Fibroblast of peridontal ligament (primary cell): Measurements from ENCODE around the gene DNAJC3.
"Not testable (repeated sequence)": the region's sequence is repeated elsewhere in the genome, so short reads cannot be mapped to it uniquely, and the experiment has no call there.

Experiments
- DNase-seq: peaks from one replicate; pipeline ENCODE4 v3.0.0-alpha.2; 2010; ENCODE audit errors: extremely low read depth

DNAJC3 gene

DNA sequence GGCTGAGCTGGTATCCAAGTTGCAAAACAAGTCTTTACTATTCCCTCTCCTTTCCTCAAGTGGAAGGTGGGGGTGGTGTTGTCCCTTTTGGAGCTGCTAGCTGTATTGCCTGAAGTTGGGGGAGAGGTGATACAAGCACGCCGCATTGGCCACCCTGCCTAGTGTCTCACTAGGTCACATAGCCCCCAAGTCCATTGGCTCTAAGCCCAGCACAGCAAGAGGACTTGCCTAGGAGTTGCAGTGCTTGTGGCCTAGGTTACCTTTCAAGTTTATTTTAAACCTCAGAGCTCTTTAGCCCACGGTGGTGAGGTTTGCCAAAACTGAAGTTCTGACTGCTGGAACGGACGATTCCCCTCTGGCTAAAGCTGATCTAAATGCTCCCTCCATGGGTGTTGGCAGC, 5.3 kb upstream of the DNAJC3 start:
- no peak for DNase-seq

DNA sequence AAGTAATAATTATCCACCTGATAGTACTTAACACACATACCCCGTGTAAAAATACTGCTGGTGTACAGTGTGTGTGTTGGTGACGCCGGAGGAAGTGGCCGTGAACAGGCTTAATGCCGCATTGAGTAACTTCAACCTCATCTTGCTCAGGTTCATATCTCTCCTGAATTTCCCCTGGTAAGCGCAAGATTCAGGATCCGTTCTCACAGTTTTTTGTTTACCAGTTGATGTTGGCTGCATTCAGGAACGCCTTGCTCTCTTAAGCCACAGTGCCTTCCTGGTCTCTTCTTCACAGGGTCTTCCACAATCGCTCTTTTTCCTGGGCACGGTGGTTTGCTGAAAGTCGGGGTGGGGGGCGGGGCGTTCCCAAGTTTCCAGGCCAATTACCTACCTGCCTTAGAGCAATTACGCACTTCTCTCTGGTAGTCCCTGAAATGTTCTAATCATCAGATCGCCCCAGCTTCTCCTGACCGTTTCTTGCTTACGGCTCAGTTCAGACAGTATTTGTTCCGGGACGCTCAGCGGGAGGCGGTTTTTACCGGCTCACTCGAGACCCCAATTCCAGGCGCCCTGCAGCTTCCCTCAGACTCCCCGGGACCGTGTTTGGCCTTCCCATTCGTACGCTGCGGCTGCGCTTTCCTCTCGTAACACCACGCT, 706 bp upstream of the DNAJC3 start:
- DNase-seq = peak; percentile 29

DNA sequence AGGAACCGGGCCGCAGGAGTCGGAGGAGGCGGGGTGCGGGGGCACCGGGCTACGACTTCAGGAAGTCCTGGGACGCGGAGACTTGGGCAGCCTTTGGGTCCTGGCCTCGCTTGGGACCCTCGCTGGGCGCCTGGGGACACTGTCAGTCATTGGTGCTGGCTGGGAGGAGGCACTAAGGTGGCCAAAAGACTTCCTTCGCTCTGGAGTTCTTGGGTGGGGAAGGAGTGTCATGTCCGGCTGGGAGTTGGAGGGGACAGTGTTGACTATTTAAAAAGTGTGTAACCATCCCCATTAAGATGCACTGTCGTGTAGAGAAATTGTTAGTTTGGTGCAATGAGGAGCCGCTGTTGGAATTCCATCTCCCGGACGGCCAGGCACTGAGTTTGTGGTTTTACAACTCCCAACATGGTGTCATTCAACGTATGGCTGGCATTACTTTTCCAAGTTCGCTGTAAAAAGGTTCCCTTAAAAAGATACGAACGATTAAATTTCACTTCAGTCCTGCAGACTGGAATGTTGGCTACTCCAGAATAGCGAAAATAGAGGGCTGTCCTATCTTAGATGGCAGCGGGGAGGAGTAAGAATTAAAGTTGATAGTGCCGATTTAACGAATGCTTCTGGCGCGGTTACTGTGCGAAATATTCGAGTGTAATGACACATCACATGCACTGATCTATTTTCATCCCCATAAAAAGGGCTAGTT, 776 bp downstream of the DNAJC3 start:
- peak; percentile 39 for DNase-seq

DNA sequence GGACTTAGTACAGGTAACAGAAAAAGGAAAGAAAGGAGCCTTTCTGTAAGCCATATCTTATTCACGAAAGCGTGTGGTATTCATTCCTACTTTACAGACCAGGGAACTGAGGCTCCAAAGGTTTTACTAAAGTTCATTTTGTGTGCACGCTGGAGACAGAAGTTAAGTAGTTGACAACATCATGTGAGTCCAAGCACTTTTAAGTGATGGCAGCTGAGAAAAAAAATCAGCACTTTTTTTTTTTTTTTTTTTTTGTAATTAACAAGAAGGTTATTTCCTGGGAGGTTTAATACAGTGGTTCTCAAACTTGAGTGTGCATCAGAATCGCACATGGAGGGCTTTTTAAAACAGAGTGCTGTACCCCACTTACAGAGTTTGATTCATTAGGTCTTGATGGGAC, 2.0 kb downstream of the DNAJC3 start:
- DNase-seq = no peak

DNA sequence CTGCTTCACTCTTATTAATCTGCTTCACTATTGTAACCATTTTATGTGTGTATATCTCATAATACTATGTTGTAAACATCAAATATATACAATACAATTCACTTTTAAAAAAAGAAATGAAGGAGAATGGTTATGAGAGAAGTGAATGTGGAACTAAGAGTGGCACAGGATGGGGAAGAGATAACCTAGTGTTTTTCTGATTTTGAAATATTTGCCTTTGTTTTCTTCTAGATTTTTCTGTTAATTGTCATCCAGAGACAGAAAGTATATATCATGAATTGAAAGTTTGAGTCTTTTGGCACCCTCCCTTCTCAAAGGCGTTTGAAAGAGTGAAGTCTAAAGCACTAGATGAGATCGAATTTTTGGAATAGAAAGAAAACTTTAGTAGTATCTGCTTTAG, 2.8 kb downstream of the DNAJC3 start:
- no peak for DNase-seq

DNA sequence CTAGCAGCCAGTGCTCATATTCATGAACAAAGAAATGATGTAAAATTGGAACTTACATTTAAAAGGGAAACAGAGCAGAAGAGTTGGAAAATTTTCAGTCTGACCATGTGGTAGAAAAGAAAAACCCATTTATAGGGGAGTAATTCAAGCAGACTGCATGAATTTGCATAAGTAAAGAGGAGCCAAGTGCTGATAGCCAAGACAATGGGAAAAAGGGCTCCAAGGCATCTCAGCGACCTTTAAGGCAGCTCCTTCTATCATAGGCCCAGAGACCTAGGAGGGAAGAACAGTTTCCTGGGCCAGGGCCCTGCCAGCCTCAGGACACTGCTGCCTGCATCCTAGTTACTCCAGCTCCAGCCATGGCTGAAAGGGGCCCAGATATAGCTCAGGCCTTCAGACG, 7.5 kb downstream of the DNAJC3 start:
- no peak for DNase-seq

DNA sequence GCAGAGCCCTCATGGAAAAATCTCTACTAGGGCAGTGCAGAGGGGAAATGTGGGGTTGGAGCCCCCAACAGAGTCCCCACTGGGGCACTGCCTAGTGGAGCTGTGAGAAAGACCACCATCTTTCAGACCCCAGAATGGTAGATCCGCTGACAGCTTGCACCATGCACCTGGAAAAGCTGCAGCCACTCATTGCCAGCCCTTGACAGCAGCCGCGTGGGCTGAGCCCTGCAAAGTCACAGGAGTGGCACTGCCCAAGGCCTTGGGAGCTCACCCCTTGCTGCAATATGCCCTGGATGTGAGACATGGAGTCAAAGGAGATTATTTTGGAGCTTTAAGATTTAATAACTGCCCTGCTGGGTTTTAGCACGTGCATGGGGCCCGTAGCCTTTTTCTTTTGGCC, 8.0 kb downstream of the DNAJC3 start:
- not testable (repeated sequence) for DNase-seq

DNA sequence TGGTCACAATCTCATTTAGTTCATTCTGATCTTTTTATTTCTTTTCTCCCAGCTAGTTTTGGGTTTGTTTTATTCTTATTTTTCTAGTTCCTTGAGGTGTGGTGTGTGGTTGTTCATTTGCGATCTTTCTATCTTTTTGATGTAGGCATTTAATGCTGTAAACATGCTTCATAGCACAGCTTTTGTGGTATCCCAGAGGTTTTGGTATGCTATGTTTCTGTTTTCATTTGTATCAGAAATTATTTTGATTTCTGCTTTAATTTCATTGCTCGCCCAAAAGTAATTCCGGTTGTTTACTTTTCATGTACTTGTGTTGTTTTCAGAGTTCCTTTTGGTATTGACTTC, 12.6 kb downstream of the DNAJC3 start:
- no peak for DNase-seq

DNA sequence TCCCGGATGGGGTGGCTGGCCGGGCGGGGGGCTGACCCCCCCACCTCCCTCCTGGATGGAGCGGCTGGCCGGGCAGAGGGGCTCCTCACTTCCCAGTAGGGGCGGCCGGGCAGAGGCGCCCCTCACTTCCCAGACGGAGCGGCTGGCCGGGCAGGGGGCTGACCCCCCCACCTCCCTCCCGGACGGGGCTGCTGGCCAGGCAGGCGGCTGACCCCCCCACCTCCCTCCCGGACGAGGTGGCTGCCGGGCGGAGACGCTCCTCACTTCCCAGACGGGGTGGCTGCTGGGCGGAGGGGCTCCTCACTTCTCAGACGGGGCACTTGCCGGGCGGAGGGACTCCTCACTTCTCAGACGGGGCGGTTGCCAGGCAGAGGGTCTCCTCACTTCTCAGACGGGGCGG, 14.0 kb downstream of the DNAJC3 start:
- DNase-seq = not testable (repeated sequence)

DNA sequence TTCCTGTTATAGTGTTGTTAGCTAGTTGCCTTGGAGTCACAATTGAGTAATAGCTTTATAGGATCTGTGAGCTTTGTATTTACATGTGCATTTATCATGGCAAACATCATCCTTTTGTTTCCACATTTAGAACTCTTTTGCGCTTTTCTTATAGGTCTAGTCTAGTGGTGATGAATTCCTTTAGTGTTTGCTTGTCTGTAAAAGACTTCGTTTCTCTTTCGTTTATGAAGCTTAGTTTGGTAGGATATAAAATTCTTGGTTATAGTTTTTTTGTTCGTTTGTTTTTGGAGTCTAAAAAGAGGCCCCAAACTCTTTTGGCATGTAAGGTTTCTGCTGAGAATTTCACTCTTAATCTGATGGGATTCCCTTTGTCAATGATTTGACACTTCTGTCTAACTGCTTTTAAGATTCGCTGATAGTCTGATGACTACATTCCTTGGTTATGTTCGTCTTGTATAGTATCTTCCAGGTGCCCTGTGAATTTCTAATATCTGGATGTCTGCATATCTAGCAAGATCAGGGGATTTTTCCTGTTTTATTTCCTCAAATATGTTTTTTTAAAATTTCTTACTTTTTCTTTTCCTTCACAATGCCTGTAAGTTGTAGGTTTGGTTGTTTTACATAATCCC, 20.2 kb downstream of the DNAJC3 start:
- no peak for DNase-seq

DNA sequence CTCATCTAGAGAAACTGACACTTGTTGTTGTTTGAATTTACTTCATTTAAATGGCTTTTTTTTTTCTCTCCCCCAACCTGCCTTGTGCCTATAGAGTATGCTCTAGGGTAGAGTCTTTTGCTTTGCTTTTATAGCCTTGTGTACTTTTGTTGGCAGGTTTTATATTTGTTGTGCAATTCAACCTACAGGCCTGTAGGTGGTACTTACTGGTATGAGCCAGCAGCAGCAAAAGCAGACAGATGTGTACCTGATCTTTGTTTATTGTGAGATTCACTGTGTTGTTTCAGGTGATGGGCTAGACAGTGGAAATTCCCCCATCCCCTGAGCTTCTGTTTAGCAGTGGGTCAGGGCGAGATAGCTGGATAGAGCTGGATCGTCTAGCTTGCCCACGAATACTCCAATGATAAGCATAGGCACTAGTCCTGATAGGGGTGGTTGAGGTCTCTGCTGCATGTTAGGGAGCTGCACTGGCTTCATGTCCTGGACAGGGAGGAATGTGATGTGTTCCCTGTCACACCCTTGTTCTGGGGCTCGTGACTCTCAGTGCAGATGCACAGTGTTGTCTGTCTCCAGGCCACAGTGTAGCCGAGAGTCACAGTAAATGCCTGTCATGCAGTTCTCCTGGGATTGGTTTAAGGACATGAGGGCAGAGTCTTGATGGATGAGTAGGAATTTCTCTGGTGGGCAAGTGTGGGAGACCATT, 21.3 kb downstream of the DNAJC3 start:
- no peak for DNase-seq

DNA sequence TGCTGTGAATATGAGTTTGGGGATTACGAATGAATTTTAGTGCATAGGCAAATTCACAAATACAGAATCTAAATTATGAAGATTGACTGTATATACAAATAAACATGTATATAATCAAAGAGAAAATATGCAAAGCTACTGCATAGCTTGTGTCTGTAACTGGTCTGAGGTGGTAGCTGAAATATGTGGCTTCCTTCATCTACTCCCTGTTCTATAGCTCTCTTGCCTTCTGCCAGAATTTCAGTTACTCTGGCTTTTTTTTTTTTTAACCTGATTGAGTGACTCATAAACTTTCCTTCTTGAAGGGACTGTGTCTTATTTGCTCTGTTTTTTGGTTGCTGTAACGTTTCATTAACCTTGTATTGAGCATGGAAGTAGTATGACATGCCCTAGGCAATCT, 26.6 kb downstream of the DNAJC3 start:
- peak; percentile 31 for DNase-seq

DNA sequence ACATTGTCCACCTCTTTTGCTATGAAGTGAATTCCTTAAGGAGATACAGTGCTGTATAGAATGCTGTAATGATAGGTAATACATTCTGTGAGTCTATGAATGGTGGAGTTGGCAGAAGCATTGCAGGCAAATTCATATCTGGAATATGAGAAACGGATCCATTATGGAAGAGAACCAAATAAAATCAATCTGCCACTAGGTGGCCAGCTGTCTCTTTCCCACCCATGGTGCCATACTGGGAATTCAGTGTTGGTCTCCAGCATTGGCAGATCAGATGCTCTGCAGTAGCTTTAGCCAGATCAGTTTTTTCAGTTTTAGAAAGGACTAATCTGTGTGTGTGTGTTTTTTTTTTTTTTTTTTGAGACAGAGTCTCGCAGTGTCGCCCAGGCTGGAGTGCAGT, 27.6 kb downstream of the DNAJC3 start:
- DNase-seq = no peak

DNA sequence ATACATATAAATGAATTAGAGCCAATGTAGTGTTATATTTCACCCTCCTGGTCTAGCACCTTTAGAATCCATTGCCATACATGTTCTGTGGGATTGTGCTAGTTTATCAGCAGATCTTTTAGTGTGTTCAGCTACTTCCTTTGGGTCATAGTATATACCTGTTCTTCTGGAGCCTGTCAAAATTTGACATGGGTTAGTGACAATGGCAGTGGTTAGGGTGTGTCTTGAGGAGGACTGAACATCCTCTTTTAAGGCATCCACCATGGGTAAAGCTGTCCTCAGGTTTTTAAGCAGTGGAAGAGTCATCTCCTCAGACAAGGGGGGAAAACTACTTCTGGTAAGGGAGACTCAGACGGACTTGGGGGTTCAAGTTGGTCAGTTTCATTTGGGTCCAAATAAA, 29.4 kb downstream of the DNAJC3 start:
- no peak for DNase-seq

DNA sequence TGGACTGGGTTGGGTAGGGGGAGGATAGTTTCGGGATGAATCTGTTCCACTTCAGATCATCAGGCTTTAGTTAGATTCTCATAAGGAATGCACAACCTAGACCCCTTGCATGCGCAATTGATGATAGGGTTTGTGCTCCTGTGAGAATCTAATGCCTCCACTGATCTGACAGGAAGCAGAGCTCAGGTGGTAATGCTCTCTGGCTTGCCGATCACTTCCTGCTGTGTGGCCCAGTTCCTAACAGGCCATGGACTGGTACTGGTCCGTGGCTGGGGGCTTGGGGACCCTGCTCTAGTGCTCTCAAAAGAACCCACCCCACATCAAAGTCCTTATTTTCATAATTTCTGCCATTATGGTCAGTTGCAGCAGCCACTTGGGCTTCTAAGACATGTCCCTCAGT, 30.1 kb downstream of the DNAJC3 start:
- DNase-seq = no peak

DNA sequence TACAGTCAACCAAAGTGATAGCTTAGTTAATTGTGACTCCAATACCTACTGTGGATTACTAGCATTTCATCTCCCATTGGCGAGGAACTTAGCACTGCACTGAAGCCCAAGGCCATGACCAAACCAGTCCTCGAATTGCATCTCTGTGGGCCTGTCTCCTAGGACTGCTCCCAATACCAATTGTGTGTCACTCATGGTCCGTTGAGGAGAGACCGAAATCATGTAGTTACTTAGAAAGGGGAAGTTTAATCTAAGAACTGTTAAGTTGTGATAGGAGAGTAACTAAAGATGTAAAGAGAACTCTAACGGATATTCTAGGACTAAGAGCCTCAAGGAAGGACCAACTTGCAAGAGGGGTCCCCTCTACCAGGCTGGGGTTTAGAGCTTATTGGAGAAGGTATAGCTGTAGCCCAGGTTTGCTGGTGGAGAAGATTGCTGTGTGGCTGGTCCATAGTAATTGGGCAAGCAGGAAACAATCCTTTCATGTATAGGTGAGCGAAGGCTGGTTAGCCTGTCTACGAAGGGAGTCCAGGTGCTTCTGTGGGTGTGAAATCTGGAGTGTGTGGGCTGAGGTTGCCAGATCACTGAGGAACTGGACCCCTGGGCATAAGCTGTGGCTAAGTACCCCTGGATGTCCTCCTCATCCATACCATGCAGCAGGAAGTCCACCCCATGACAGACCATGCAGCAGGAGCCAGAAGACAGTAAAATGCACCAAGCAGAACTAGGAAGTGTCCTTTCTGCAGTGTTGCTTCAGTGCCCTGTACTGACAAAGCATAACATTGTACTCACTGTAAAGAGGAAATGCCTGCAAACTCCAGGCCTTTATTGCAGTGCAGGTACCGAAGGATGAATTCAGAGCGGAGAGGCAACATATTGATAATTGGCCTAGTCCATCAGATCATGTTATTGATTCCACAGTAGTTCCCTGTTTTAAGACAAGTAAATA, 30.8 kb downstream of the DNAJC3 start:
- no peak for DNase-seq

DNA sequence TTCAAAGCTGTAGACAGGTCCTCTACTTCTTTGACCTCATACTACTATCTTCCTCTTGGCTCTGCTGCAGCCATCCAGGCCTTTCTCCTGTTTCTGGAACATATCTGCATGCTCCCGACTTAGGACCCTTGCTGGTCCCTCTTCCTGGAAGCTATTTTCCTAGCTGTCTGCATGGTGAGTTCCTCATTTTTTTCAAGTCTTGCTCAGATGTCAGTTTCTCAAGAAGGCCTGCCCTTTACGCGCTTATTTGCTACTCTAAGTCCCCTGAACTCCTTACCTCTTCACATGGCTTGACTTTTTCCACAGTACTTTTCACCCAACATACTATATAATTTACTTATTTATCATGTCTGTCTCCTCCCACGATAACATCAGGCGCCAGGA, 31.4 kb downstream of the DNAJC3 start:
- no peak for DNase-seq

DNA sequence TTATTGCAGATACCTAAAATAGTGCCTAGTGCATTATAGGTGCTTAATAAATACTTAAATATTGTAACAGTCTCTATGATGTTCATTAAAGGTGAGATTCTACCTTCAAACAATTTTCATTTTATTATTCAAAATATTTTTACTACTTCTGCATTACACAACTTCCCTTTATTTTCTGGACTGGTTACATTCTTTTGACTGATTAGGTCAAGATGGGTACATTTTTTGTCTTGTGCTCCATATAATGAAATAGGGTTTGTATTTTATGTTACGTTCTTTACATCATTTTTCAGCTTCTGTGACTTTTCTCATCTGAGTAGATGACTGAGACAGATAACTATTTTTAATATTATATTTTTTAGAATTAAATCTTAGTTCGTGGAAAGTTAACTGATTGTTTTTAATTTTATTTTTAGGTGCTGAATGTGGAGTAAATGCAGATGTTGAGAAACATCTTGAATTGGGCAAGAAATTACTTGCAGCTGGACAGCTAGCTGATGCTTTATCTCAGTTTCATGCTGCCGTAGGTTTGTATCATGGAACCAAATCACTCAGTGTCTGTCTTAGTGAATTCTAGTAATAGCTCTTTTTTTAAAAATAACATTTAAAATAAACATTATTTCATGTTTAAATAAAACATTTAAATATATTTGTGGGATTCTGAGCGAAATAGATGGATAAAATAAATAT, 32.0 kb downstream of the DNAJC3 start:
- no peak for DNase-seq

DNA sequence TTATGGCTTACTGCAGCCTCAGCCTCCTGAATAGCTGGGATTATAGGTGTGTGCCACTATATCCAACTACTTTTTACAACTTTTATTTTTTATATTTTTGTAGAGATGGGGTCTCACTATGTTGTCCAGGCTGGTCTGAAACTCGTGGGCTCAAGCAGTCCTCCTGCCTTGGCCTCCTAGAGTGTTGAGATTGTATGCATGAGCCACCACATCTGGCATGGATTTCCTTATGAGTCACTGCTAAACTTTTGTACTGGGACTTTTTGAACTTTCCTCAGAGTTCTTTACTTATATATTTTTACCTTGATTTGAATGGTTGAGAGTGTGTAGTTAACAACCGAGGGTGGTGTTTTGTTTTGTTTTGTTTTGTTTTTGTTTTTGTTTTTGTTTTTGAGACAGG, 33.4 kb downstream of the DNAJC3 start:
- DNase-seq = peak; percentile 69

DNA sequence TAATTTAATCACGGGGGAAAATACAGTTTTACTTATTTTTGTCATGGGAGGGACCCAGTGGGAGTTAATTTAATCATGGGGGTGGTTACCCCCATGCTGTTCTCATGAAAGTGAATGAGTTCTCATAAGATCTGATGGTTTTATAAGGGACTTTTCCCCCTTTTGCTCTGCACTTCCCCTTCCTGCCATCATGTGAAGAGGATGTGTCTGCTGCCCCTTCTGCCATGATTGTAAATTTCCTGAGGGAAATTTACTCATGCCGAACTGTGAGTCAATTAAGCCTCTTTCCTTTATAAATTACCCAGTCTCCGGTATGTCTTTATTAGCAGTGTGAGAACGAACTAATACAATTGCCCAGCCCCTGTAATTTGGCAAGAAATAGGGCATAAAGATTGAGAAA, 35.9 kb downstream of the DNAJC3 start:
- not testable (repeated sequence) for DNase-seq

DNA sequence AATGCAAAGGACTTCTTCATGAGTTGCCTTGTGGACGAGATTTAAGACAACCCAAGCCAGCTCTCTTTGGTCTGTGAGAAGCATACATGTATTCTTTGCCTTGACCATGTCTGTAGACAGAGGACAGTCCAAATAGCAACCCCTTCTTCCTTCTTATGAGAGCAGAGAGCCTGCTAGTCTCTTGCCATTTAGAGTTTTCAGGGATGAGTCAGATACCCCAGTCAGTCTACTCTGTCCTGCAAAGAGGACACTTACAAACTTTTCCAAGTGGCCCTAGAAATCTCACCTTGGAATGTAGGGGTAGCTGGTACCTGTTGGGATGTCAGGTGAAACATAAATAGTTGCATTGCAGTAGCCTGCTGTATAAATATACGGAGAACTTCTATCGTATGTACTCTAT, 36.7 kb downstream of the DNAJC3 start:
- no peak for DNase-seq
